DOHH2 (cell line): ENCODE data around the gene AGBL1.

ENCODE experiments used
- CTCF ChIP-seq: fragments of 200-600 bp; sonication (generic); IDR thresholded peaks from one replicate; pipeline ENCODE4 v1.5.1; 2014; ENCODE audit warnings: antibody characterized with exemption, mild to moderate bottlenecking, low read depth, low read length; ENCODE audit not compliant: poor library complexity, severe bottlenecking
- EZH2phosphoT487 ChIP-seq: fragments of 200-600 bp; sonication (generic); IDR thresholded peaks from 2 replicates; pipeline ENCODE4 v1.6.1; 2017; ENCODE audit warnings: borderline replicate concordance, mild to moderate bottlenecking, antibody characterized with exemption, low read length, moderate library complexity, mixed read lengths

DNA sequence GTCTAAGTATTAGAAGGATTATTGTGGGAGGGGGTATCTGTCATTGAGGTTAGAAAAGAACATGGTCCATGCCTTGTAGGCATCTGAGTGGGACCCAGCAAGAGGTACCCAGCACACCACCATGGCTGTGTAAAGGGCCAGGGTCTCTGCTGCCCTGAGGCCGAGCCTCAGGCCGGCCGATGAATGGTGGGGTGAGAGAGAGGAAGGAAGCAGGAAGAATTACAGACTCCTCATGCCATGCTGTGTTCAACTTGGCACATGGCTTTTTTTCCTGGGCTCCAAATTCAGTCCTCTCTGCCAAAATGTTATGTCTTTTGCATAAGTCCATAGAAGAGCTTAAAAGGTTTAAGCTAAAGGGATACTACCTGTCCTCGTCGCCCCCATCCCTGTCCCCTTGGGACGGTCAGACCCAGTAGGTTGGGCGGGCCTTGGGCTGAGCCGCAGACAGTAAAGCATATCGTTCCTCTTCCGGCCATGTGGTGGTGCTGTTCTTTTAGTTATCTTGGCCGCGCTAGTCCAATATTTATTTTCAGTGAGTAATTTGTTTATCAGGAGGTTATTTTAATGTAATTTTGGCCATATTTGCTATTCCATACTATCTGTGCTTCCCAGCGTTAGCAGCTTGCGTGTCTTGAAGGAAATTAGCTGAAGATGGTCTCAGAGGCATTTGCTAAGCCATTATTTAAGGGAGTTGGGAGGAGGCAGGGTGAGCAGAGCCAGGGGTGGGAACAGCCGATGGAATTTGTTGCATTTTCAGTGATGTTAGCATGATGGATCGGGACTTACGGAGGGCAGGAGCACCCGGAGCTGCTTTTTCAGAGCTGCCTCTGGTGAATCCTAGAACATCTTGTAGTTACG is 152.4 kb downstream of the AGBL1 start:
- TF ChIP-seq CTCF (peak; percentile 79), EZH2phosphoT487 (no peak)
